Endodermal cell (in vitro differentiated cells): ENCODE data around the gene ATG10. TPM values are rescaled to one million over a fixed set of nuclear protein-coding genes. Genes with fewer than 3 reads are reported as not detected.
"Not testable (repeated sequence)": the region's sequence is repeated elsewhere in the genome, so short reads cannot be mapped to it uniquely, and the experiment has no call there.

Source experiments
- DNase-seq: peaks from one replicate; pipeline ENCODE4 v3.0.0-alpha.2; 2017
- H3K27ac ChIP-seq: 2 replicates; pipeline ENCODE4 v1.5.1; 2013; ENCODE audit warnings: mild to moderate bottlenecking, low read depth, low read length, moderate library complexity
- H3K27me3 ChIP-seq: 2 replicates; pipeline ENCODE4 v1.6.1; 2013; ENCODE audit warnings: mild to moderate bottlenecking, low read length, moderate library complexity; ENCODE audit not compliant: insufficient read depth, control insufficient read depth, poor library complexity, severe bottlenecking
- H3K36me3 ChIP-seq: 2 replicates; pipeline ENCODE4 v1.7.0; 2013; ENCODE audit warnings: mild to moderate bottlenecking, low read length, moderate library complexity; ENCODE audit not compliant: control insufficient read depth, insufficient read depth
- H3K4me1 ChIP-seq: one replicate; pipeline ENCODE4 v1.7.0; 2013; ENCODE audit warnings: low read length; ENCODE audit not compliant: control insufficient read depth, insufficient read depth
- H3K4me3 ChIP-seq: 2 replicates; pipeline ENCODE4 v1.5.1; 2013; ENCODE audit warnings: mild to moderate bottlenecking, low read length, moderate library complexity
- H3K9ac ChIP-seq: 2 replicates; pipeline ENCODE4 v1.6.1; 2013; ENCODE audit warnings: mild to moderate bottlenecking, low read length, moderate library complexity; ENCODE audit not compliant: poor library complexity, severe bottlenecking; ENCODE audit errors: extremely low read depth
- H3K9me3 ChIP-seq: 2 replicates; pipeline ENCODE4 v1.6.1; 2013; ENCODE audit warnings: mild to moderate bottlenecking, low read length, moderate library complexity; ENCODE audit not compliant: control insufficient read depth
- H3K27ac Mint-ChIP-seq: 2 replicates; pipeline ENCODE4 v1.8.0; 2020; ENCODE audit warnings: mixed read lengths
- H3K27me3 Mint-ChIP-seq: 2 replicates; pipeline ENCODE4 v1.8.0; 2021; ENCODE audit warnings: mild to moderate bottlenecking, mixed read lengths; ENCODE audit not compliant: insufficient read depth
- H3K36me3 Mint-ChIP-seq: 2 replicates; pipeline ENCODE4 v1.8.0; 2020; ENCODE audit warnings: low read depth, mixed read lengths
- H3K4me1 Mint-ChIP-seq: 2 replicates; pipeline ENCODE4 v1.8.0; 2020; ENCODE audit warnings: mixed read lengths
- H3K4me3 Mint-ChIP-seq: 2 replicates; pipeline ENCODE4 v1.8.0; 2020; ENCODE audit warnings: mild to moderate bottlenecking, moderate library complexity, mixed read lengths
- H3K9me3 Mint-ChIP-seq: 2 replicates; pipeline ENCODE4 v1.8.0; 2020; ENCODE audit warnings: mild to moderate bottlenecking, mixed read lengths
- CTCF ChIP-seq: fragments of 200-600 bp; sonication (generic); conservative IDR thresholded peaks from 2 replicates; pipeline ENCODE4 v1.5.0; 2021; ENCODE audit warnings: antibody characterized with exemption, mild to moderate bottlenecking
- WGBS, 2 experiments: methylation state at CpG; one replicate each; pipeline versions ENCODE4 v1.1.5 to v1.1.7; 2013; ENCODE audit warnings: missing lambda C conversion rate in 2 of 2, mixed read lengths in 1 of 2; ENCODE audit not compliant: insufficient coverage in 1 of 2, insufficient read length in 1 of 2; 5-methylcytosine and 5-hydroxymethylcytosine counted together
- total RNA-seq, 2 donors: library from RNA; stranded (reverse); fragmentation: NEBNext Ultra II Directional in 1 of 2; extraction: Animal tissue kit (Norgen Biotek cat#: 25700) in 1 of 2; gene quantifications; 2 replicates in 1 of 2; 3 replicates in 1 of 2; pipeline ENCODE4 v1.2.1, GENCODE V29; 2021

Gene ATG10
- total RNA-seq, 2 donors from 2014 or later, result 17.9 to 22.6 TPM

DNA sequence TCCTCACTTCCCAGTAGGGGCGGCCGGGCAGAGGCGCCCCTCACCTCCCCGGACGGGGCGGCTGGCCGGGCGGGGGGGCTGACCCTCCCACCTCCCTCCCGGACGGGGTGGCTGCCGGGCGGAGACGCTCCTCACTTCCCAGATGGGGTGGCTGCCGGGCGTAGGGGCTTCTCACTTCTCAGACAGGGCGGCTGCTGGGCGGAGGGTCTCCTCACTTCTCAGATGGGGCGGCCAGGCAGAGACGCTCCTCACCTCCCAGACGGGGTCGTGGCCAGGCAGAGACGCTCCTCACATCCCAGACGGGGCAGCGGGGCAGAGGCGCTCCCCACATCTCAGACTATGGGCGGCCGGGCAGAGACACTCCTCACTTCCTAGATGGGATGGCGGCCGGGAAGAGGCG is 11.7 kb downstream of the ATG10 start:
- H3K4me1 ChIP-seq, DNase-seq, H3K27ac Mint-ChIP-seq, H3K4me3 ChIP-seq, H3K27ac ChIP-seq, H3K4me3 Mint-ChIP-seq, H3K27me3 Mint-ChIP-seq, H3K9ac ChIP-seq, H3K27me3 ChIP-seq: not testable (repeated sequence)
- H3K4me1 Mint-ChIP-seq, result peaks cover 19% of the 10 kb centered on the region
- H3K9me3 Mint-ChIP-seq, result peaks cover 35% of the 10 kb centered on the region
- H3K36me3 ChIP-seq, result peaks cover 15% of the 10 kb centered on the region
- WGBS, 2 experiments, result 95% methylated on average over 28 of the region's 30 CpGs; no CpG with 5 or more reads in 1 of the 2 experiments
- peaks cover 53% of the 10 kb centered on the region for H3K36me3 Mint-ChIP-seq
- peaks cover 27% of the 10 kb centered on the region for H3K9me3 ChIP-seq

DNA sequence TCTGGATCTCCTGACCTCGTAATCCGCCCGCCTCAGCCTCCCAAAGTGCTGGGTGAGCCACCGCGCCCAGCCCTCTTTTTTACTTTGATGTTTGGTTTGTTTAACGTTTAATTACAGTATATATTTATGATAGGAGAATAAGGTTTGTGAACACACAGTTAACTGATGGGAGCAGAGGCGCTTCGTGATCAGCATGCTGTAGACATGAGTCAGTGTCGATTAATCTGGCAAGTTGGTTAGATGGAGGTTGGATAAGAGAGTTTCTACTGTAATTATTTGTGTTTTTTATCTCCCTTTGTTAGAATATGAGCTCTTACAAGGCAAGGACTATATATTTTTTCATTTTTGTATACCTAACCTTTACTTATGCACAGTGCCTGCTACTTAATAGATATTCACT is 14.3 kb downstream of the ATG10 start:
- H3K27ac ChIP-seq, result no peak overlapping the region
- H3K27me3 ChIP-seq, result no peaks in the 10 kb centered on the region
- H3K4me1 ChIP-seq, result no peaks in the 10 kb centered on the region
- no peak overlapping the region for H3K4me3 ChIP-seq
- H3K27ac Mint-ChIP-seq, result no peak overlapping the region
- H3K27me3 Mint-ChIP-seq, result no peaks in the 10 kb centered on the region
- WGBS, 2 experiments, result 91 to 98% methylated on average over 9 of the region's 9 CpGs
- no peak for DNase-seq
- no peak overlapping the region for H3K4me3 Mint-ChIP-seq
- H3K9me3 Mint-ChIP-seq, result peaks cover 34% of the 10 kb centered on the region
- H3K9me3 ChIP-seq, result peaks cover 24% of the 10 kb centered on the region
- H3K36me3 Mint-ChIP-seq, result peaks cover 61% of the 10 kb centered on the region
- peaks cover 9% of the 10 kb centered on the region for H3K4me1 Mint-ChIP-seq
- peaks cover 10% of the 10 kb centered on the region for H3K36me3 ChIP-seq
- TF ChIP-seq CTCF, result no peak
- H3K9ac ChIP-seq, result no peak overlapping the region

DNA sequence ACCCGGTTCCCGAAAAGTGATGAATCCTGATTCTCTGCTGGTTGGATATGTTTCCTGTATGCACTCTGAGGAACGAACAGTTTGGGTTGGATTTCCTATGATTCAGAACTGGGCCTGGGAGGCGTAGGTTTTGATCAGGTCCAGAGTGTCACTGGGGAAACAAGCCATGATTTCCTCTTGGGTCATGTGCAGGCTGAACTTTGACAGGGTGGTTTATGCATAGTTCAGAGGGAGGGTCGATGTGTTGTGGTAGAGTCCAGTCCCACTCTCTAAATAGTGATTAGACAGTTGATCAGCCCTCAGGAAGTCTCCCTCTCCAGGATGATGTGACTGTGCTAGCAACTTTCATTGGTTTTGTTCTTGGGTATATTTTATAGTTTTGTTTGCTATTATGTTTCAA is 17.4 kb downstream of the ATG10 start:
- Mint-ChIP-seq H3K36me3 (peaks cover 44% of the 10 kb centered on the region), H3K27ac (no peak overlapping the region), H3K9me3 (peaks cover 15% of the 10 kb centered on the region), H3K4me1 (peaks cover 4% of the 10 kb centered on the region), H3K4me3 (no peak overlapping the region), H3K27me3 (no peaks in the 10 kb centered on the region)
- no peaks in the 10 kb centered on the region for H3K4me1 ChIP-seq
- peaks cover 10% of the 10 kb centered on the region for H3K36me3 ChIP-seq
- no peak overlapping the region for H3K4me3 ChIP-seq
- H3K27me3 ChIP-seq, result no peaks in the 10 kb centered on the region
- no peak for DNase-seq
- peaks cover 12% of the 10 kb centered on the region for H3K9me3 ChIP-seq
- no peak for TF ChIP-seq CTCF
- WGBS, 2 experiments, result 83 to 100% methylated on average over 3 to 5 of the region's 5 CpGs
- H3K27ac ChIP-seq, result no peak overlapping the region
- H3K9ac ChIP-seq, result no peak overlapping the region

DNA sequence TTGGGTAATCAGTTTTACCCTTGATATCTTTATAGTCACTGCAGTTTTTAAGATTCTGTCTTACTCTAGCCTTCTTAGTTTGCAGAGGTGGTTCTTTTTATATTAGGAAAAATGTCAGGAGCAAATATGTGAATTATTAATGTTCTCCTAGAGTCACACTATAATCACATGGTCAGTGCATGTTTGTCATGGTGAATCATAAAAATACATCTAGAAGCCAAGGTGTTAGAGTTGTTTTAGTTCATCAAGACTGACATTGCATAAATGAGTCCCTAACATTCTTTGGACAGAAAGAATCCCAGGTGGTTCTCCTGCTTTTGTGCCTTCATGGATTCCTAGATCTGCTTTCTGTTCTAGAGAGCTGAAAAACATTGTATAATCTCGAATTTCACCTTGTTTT is 22.9 kb downstream of the ATG10 start:
- no peaks in the 10 kb centered on the region for H3K27me3 ChIP-seq
- H3K36me3 Mint-ChIP-seq, result peaks cover 51% of the 10 kb centered on the region
- no peak overlapping the region for H3K4me3 ChIP-seq
- H3K4me1 Mint-ChIP-seq, result peaks cover 4% of the 10 kb centered on the region
- WGBS, 2 experiments, result 87% methylated on average over 1 of the region's 1 CpG; no CpG with 5 or more reads in 1 of the 2 experiments
- H3K9me3 Mint-ChIP-seq, result peaks cover 3% of the 10 kb centered on the region
- H3K4me3 Mint-ChIP-seq, result no peak overlapping the region
- no peaks in the 10 kb centered on the region for H3K27me3 Mint-ChIP-seq
- no peak for TF ChIP-seq CTCF
- H3K27ac ChIP-seq, result no peak overlapping the region
- no peak for DNase-seq
- H3K9me3 ChIP-seq, result no peaks in the 10 kb centered on the region
- peaks cover 24% of the 10 kb centered on the region for H3K36me3 ChIP-seq
- no peaks in the 10 kb centered on the region for H3K4me1 ChIP-seq
- H3K27ac Mint-ChIP-seq, result no peak overlapping the region
- no peak overlapping the region for H3K9ac ChIP-seq
